ENCODE data around the gene PLBD1. TPM values are rescaled to one million over a fixed set of nuclear protein-coding genes. Genes with fewer than 3 reads are reported as not detected.

Gene PLBD1
- total RNA-seq, 2 experiments from 2014 or later, result not detected

GRCh38 chr12:14561677-14562238, 5.9 kb downstream of the PLBD1 start:
- Mint-ChIP-seq H3K27me3 (peaks cover 10% of the 10 kb centered on the region), H3K27ac (no peak overlapping the region), H3K9me3 (no peaks in the 10 kb centered on the region), H3K36me3 (no peaks in the 10 kb centered on the region), H3K4me3 (no peak overlapping the region), H3K4me1 (ENCODE audit: low read depth) (peaks cover 2% of the 10 kb centered on the region)
- CTCF ChIA-PET, result no interaction called here
- DNase-seq, result no peak
- intact Hi-C loops (cut with micrococcal nuclease), result no loop called here
- POLR2A ChIA-PET, result interaction anchor here (0.7 kb wide), 1 partner anchor 9 kb away, joined by 3 read pairs; no protein-coding TSS in a partner anchor

- no peaks in the 10 kb centered on the region for H3K36me3 Mint-ChIP-seq
- H3K4me1 Mint-ChIP-seq (ENCODE audit: low read depth), result peaks cover 2% of the 10 kb centered on the region
- no peaks in the 10 kb centered on the region for H3K9me3 Mint-ChIP-seq
- intact Hi-C loops (cut with micrococcal nuclease), result no loop called here
- H3K4me3 Mint-ChIP-seq, result no peak overlapping the region
- CTCF ChIA-PET, result interaction anchor here (1.2 kb wide), 1 partner anchor 56 kb away, joined by 3 read pairs; no protein-coding TSS in a partner anchor
- no peak overlapping the region for H3K27ac Mint-ChIP-seq
- H3K27me3 Mint-ChIP-seq, result peaks cover 8% of the 10 kb centered on the region
- POLR2A ChIA-PET, result interaction anchor here (0.7 kb wide), 1 partner anchor 10 kb away, joined by 3 read pairs; no protein-coding TSS in a partner anchor
- DNase-seq, result no peak
Measured at GRCh38 chr12:14560904-14561574, 6.6 kb downstream of the PLBD1 start.

- Mint-ChIP-seq H3K4me1 (ENCODE audit: low read depth) (peaks cover 2% of the 10 kb centered on the region), H3K9me3 (no peaks in the 10 kb centered on the region), H3K36me3 (no peaks in the 10 kb centered on the region), H3K27me3 (peaks cover 1% of the 10 kb centered on the region), H3K4me3 (no peak overlapping the region), H3K27ac (no peak overlapping the region)
- CTCF ChIA-PET, result no interaction called here
- DNase-seq, result no peak
- intact Hi-C loops (cut with micrococcal nuclease), result no loop called here
- POLR2A ChIA-PET, result no interaction called here
Measured at GRCh38 chr12:14558473-14558959, 9.2 kb downstream of the PLBD1 start.

- no peak overlapping the region for H3K4me3 Mint-ChIP-seq
- intact Hi-C loops (cut with micrococcal nuclease), result no loop called here
Measured at GRCh38 chr12:14557966-14558365, 9.7 kb downstream of the PLBD1 start.

GRCh38 chr12:14554281-14555007, 13.2 kb downstream of the PLBD1 start:
- Mint-ChIP-seq H3K4me1 (ENCODE audit: low read depth) (no peaks in the 10 kb centered on the region), H3K4me3 (no peak overlapping the region), H3K36me3 (no peaks in the 10 kb centered on the region), H3K9me3 (no peaks in the 10 kb centered on the region), H3K27me3 (peaks cover 5% of the 10 kb centered on the region), H3K27ac (no peak overlapping the region)
- CTCF ChIA-PET, result no interaction called here
- POLR2A ChIA-PET, result no interaction called here
- intact Hi-C loops (cut with micrococcal nuclease), result no loop called here
- no peak for DNase-seq

More at GRCh38 chr12:14557966-14558365, 9.7 kb downstream of the PLBD1 start:
- peaks cover 2% of the 10 kb centered on the region for H3K27me3 Mint-ChIP-seq
- ChIA-PET POLR2A (no interaction called here), CTCF (no interaction called here)
- H3K27ac Mint-ChIP-seq, result no peak overlapping the region
- no peaks in the 10 kb centered on the region for H3K9me3 Mint-ChIP-seq
- DNase-seq, result no peak
- peaks cover 2% of the 10 kb centered on the region for H3K4me1 Mint-ChIP-seq (ENCODE audit: low read depth)
- H3K36me3 Mint-ChIP-seq, result no peaks in the 10 kb centered on the region

- Mint-ChIP-seq H3K36me3 (no peaks in the 10 kb centered on the region), H3K4me1 (ENCODE audit: low read depth) (no peaks in the 10 kb centered on the region), H3K4me3 (no peak overlapping the region), H3K27ac (no peak overlapping the region), H3K9me3 (no peaks in the 10 kb centered on the region), H3K27me3 (peaks cover 8% of the 10 kb centered on the region)
- no peak for DNase-seq
- intact Hi-C loops (cut with micrococcal nuclease), result no loop called here
- POLR2A ChIA-PET, result no interaction called here
- CTCF ChIA-PET, result no interaction called here
Measured at GRCh38 chr12:14548609-14549008, 19.1 kb downstream of the PLBD1 start.

GRCh38 chr12:14547571-14547970, 20.1 kb downstream of the PLBD1 start:
- Mint-ChIP-seq H3K36me3 (no peaks in the 10 kb centered on the region), H3K27ac (no peak overlapping the region), H3K4me1 (ENCODE audit: low read depth) (no peaks in the 10 kb centered on the region), H3K4me3 (no peak overlapping the region), H3K27me3 (peaks cover 6% of the 10 kb centered on the region), H3K9me3 (no peaks in the 10 kb centered on the region)
- no peak for DNase-seq
- intact Hi-C loops (cut with micrococcal nuclease), result no loop called here
- ChIA-PET CTCF (no interaction called here), POLR2A (no interaction called here)

GRCh38 chr12:14545144-14546124, 22.2 kb downstream of the PLBD1 start:
- intact Hi-C loops (cut with micrococcal nuclease), result no loop called here
- CTCF ChIA-PET, result no interaction called here

GRCh38 chr12:14540801-14541462, 26.8 kb downstream of the PLBD1 start:
- Mint-ChIP-seq H3K4me3 (no peak overlapping the region), H3K27me3 (peaks cover 2% of the 10 kb centered on the region), H3K4me1 (ENCODE audit: low read depth) (no peaks in the 10 kb centered on the region), H3K27ac (no peak overlapping the region), H3K36me3 (no peaks in the 10 kb centered on the region), H3K9me3 (no peaks in the 10 kb centered on the region)
- no peak for DNase-seq
- CTCF ChIA-PET, result no interaction called here
- POLR2A ChIA-PET, result no interaction called here
- intact Hi-C loops (cut with micrococcal nuclease), result no loop called here

More at GRCh38 chr12:14545144-14546124, 22.2 kb downstream of the PLBD1 start:
- no peak overlapping the region for H3K4me3 Mint-ChIP-seq
- H3K27ac Mint-ChIP-seq, result no peak overlapping the region
- H3K27me3 Mint-ChIP-seq, result peaks cover 4% of the 10 kb centered on the region
- H3K36me3 Mint-ChIP-seq, result no peaks in the 10 kb centered on the region
- H3K9me3 Mint-ChIP-seq, result no peaks in the 10 kb centered on the region
- no peak for DNase-seq
- POLR2A ChIA-PET, result no interaction called here
- H3K4me1 Mint-ChIP-seq (ENCODE audit: low read depth), result no peaks in the 10 kb centered on the region

GRCh38 chr12:14537088-14537487, 30.6 kb downstream of the PLBD1 start:
- intact Hi-C loops (cut with micrococcal nuclease), result no loop called here
- Mint-ChIP-seq H3K27me3 (peaks cover 2% of the 10 kb centered on the region), H3K9me3 (no peaks in the 10 kb centered on the region), H3K4me3 (no peak overlapping the region), H3K27ac (no peak overlapping the region), H3K36me3 (no peaks in the 10 kb centered on the region), H3K4me1 (ENCODE audit: low read depth) (no peaks in the 10 kb centered on the region)
- DNase-seq, result no peak
- CTCF ChIA-PET, result no interaction called here
- POLR2A ChIA-PET, result no interaction called here

GRCh38 chr12:14532152-14532551, 35.5 kb downstream of the PLBD1 start:
- intact Hi-C loops (cut with micrococcal nuclease), result no loop called here
- Mint-ChIP-seq H3K4me3 (no peak overlapping the region), H3K27me3 (no peaks in the 10 kb centered on the region), H3K9me3 (no peaks in the 10 kb centered on the region), H3K36me3 (no peaks in the 10 kb centered on the region), H3K4me1 (ENCODE audit: low read depth) (no peaks in the 10 kb centered on the region), H3K27ac (no peak overlapping the region)
- no peak for DNase-seq
- POLR2A ChIA-PET, result no interaction called here
- CTCF ChIA-PET, result no interaction called here
